Testis (tissue), 3 donors: Measurements from ENCODE around the gene JUNB. TPM values are rescaled to one million over a fixed set of nuclear protein-coding genes. Genes with fewer than 3 reads are reported as not detected.
A peak's percentile ranks its signal among the peaks of the same experiment; 100 is the strongest.

ENCODE experiments used
- DNase-seq: peaks from one replicate; pipeline ENCODE4 v3.0.0-alpha.2; 2019
- H3K27ac ChIP-seq, 2 donors: fragments of 200-600 bp; sonication (generic); one replicate each; pipeline ENCODE4 v1.5.1; 2019
- H3K27me3 ChIP-seq: fragments of 200-600 bp; sonication (generic); one replicate; pipeline ENCODE4 v1.5.1; 2019
- H3K36me3 ChIP-seq: fragments of 200-600 bp; sonication (generic); one replicate; pipeline ENCODE4 v1.5.1; 2017; ENCODE audit warnings: low read depth; ENCODE audit errors: missing control alignments
- H3K4me1 ChIP-seq: fragments of 200-600 bp; sonication (generic); one replicate; pipeline ENCODE4 v1.5.1; 2019
- H3K4me3 ChIP-seq, 2 donors: fragments of 200-600 bp; sonication (generic); one replicate each; pipeline ENCODE4 v1.5.1; 2017 to 2019
- H3K9me3 ChIP-seq: fragments of 200-600 bp; sonication (generic); one replicate; pipeline ENCODE4 v1.5.1; 2017
- POLR2A ChIP-seq: fragments of 450-650 bp; IDR thresholded peaks from one replicate; pipeline ENCODE4 v1.6.1; 2017; ENCODE audit warnings: antibody characterized with exemption, mild to moderate bottlenecking, moderate library complexity
- WGBS, 2 donors: methylation state at CpG; one replicate each; pipeline ENCODE4 v1.1.5; 2018; 5-methylcytosine and 5-hydroxymethylcytosine counted together
- intact Hi-C: fragments of 100-400 bp; cut with DNase I; formaldehyde crosslinking; loops from one replicate; pipeline ENCODE4 v1.15.1; 2023; ENCODE audit warnings: low total_unique reads
- polyA plus RNA-seq: library from polyadenylated mRNA; stranded (reverse); fragments of 350-450 nt; fragmentation: Illumina TruSeq; extraction: RNeasy Lipid Tissue Mini Kit (QIAGEN cat#74804); gene quantifications from one replicate; pipeline ENCODE4 v1.2.3, GENCODE V29; 2014; ENCODE audit warnings: low read depth, low replicate concordance; ENCODE audit not compliant: insufficient read depth
- total RNA-seq, 2 donors: library from RNA; depleted of rRNA; stranded (reverse); fragments of >200 nt; gene quantifications; one replicate each; pipeline ENCODE4 v1.2.3, GENCODE V29; 2016
- TF ChIP-seq, protein P1 (sequence below), 3 experiments: fragments of 450-650 bp in 2 of 3; fragments of 200-600 bp in 1 of 3; sonication (generic) in 1 of 3; IDR thresholded peaks; one replicate each; pipeline ENCODE4 v1.5.1; 2016 to 2019; ENCODE audit warnings: antibody characterized with exemption in 3 of 3, mild to moderate bottlenecking in 2 of 3, moderate library complexity in 1 of 3

JUNB gene
- total and polyA plus RNA-seq, 3 donors from 2014 or later = 54.5 to 143 (median 75.9) TPM

DNA sequence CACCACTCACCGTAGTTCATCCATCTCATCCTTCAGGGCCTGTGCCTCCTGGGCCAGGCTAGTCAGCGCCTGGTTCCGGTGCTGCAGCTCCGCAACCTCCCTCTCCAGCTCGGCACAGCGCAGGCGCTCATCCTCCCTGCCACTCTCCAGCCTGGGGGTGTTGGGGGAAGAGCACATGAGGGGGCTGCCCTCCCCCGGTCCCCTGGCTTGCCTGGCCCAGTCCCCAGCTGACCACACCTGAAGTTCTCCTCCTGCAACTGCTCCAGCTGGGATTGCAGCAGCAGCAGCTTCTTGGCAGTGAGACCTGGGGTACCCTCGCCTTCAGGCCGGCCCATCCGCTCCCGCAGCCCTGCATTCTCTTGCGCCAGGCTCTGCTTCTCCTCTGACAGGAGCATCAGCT, 20.4 kb upstream of the JUNB start:
- Histone ChIP-seq H3K27ac (no peak overlapping the region), H3K4me1 (peaks cover 7% of the 10 kb centered on the region), H3K9me3 (no peaks in the 10 kb centered on the region), H3K4me3 (no peak overlapping the region), H3K36me3 (no peaks in the 10 kb centered on the region), H3K27me3 (no peaks in the 10 kb centered on the region)
- 71 to 81% methylated on average over 8 to 13 of the region's 13 CpGs for WGBS, 2 donors
- DNase-seq = no peak
- intact Hi-C loops = loop anchor here (10.0 kb wide), 1 partner anchor 74 kb away; no protein-coding TSS in a partner anchor
- TF ChIP-seq POLR2A = no peak
- TF ChIP-seq, protein P1, sequence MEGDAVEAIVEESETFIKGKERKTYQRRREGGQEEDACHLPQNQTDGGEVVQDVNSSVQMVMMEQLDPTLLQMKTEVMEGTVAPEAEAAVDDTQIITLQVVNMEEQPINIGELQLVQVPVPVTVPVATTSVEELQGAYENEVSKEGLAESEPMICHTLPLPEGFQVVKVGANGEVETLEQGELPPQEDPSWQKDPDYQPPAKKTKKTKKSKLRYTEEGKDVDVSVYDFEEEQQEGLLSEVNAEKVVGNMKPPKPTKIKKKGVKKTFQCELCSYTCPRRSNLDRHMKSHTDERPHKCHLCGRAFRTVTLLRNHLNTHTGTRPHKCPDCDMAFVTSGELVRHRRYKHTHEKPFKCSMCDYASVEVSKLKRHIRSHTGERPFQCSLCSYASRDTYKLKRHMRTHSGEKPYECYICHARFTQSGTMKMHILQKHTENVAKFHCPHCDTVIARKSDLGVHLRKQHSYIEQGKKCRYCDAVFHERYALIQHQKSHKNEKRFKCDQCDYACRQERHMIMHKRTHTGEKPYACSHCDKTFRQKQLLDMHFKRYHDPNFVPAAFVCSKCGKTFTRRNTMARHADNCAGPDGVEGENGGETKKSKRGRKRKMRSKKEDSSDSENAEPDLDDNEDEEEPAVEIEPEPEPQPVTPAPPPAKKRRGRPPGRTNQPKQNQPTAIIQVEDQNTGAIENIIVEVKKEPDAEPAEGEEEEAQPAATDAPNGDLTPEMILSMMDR (IDR thresholded peaks at IDR 0.05) = no peak

DNA sequence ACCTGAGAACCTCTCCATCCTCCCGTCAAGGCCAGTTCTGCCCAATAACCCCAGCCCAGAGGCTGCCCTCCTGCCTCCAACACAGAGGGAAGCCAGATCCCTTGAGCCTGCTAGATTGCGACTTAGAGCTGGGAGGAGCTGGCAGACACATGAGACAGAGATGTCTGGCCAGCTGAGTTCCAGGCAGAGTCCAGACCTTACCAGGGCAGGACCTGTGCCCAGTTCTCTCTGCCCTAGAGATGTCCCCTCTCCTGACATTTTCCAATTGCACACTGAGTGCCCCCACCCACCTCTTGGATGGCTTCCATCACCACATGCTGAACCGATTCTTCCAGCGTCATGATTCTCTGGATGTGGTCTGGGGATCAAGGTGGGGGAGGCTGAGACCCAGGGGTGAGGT, 19.0 kb upstream of the JUNB start:
- no peak overlapping the region for H3K27ac ChIP-seq
- H3K27me3 ChIP-seq = no peaks in the 10 kb centered on the region
- WGBS, 2 donors = 68 to 82% methylated on average over 4 of the region's 4 CpGs
- intact Hi-C loops = loop anchor here (10.0 kb wide), 1 partner anchor 72 kb away; no protein-coding TSS in a partner anchor
- no peaks in the 10 kb centered on the region for H3K9me3 ChIP-seq
- TF ChIP-seq, protein P1 (IDR thresholded peaks at IDR 0.05) = no peak
- no peak for TF ChIP-seq POLR2A
- H3K4me1 ChIP-seq = peaks cover 7% of the 10 kb centered on the region
- H3K36me3 ChIP-seq = no peaks in the 10 kb centered on the region
- H3K4me3 ChIP-seq = no peak overlapping the region
- no peak for DNase-seq

DNA sequence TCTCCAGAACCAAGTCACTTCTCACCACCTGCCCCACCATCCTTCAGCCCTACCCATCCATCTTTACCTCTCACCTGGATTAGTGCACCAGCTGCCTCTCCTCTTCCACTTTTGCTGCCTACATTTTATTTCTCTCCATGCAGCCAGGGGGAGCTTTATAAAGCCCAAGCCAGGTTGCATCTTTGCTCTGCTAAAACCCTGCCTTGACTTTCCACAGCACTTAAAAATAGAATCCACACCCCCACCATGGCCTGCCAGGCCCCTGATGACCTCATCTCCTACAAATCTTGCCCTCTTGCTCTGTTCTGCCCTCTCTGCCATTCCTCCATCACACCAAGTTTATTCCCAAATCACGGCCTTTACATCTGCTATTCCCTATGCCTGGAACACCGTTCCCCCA, 17.7 kb upstream of the JUNB start:
- TF ChIP-seq POLR2A = no peak
- TF ChIP-seq, protein P1 (IDR thresholded peaks at IDR 0.05) = no peak

DNA sequence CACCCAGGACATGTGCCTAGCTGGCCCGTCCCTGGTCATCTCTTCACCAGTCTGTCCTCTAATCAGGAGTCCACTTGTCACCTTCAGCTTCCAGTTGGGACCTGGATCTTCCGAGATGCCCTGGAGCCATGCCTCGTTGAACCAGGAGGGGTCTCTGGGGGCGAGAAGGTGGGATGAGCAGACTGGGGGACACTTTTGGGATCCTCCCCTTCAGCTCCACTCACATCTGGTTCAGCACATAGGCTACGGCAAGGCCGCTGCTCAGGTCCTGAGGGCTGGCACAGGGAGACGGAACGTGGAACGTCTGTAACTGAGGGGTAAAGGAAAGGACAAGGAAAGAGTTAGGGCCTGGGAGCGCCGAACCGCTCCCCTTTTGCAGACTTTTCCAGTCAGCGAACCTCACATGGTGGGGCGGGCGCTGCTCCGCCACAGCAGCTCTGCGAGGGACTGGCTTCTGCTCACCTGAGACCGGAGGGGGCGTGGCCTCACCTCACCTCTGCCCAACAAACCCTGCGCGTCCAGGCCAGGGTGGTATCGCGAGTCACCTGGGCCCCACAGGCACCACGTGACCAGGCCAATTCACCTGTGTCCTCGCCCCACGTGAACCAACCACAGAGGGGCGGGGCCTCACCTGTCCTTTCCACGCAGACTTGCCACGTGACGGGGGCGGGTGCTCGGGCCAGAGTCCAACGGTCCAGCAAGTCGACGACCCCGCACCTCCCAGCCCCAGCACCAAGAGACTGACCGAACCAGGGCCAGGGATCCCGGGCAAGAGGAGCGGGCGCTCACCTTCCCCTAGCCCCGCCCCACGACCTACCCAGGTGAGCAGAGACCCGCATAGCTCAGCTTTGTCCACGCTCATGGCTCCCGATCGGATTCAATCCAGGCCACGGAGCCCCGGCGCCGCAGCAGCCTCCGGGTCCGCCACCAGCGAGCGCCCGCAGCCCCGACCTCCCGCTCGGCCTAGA, 16.4 kb upstream of the JUNB start, which contains the start of gene HOOK2:
Gene HOOK2, minus strand, starts transcription at position 965 of the 968 bp plus-strand sequence. Its CDS starts 103 bp downstream, at position 862.
- Histone ChIP-seq H3K4me3 (peak within 1 kb of the TSS; percentile 62 to 71), H3K36me3 (no peaks in the 10 kb centered on the region), H3K4me1 (peaks cover 31% of the 10 kb centered on the region), H3K9me3 (no peaks in the 10 kb centered on the region), H3K27me3 (no peaks in the 10 kb centered on the region), H3K27ac (peak within 1 kb of the TSS; percentile 33 to 72)
- intact Hi-C loops = loop anchor here (10.0 kb wide), 1 partner anchor 70 kb away; no protein-coding TSS in a partner anchor
- TF ChIP-seq POLR2A = no peak
- TF ChIP-seq, protein P1 (IDR thresholded peaks at IDR 0.05) = no peak
- DNase-seq = peak; percentile 66
- WGBS, 2 donors = 16 to 48% methylated on average over 12 to 57 of the region's 58 CpGs

More for the DNA sequence above, 17.7 kb upstream of the JUNB start:
- Histone ChIP-seq H3K4me1 (peaks cover 18% of the 10 kb centered on the region), H3K36me3 (no peaks in the 10 kb centered on the region), H3K27ac (no peak overlapping the region), H3K9me3 (no peaks in the 10 kb centered on the region), H3K4me3 (no peak overlapping the region), H3K27me3 (no peaks in the 10 kb centered on the region)
- DNase-seq = no peak
- WGBS, 2 donors = 89 to 94% methylated on average over 2 of the region's 2 CpGs
- intact Hi-C loops = loop anchor here (10.0 kb wide), 1 partner anchor 71 kb away; no protein-coding TSS in a partner anchor
